Brain microvascular endothelial cell (primary cell): Measurements from ENCODE around the gene SAE1.

Experiments used
- DNase-seq: peaks from one replicate; pipeline ENCODE4 v3.0.0-alpha.2; 2020
- H3K27ac ChIP-seq: fragments of 250-450 bp; sonication (Bioruptor Pico); 2 replicates; pipeline ENCODE4 v1.5.1; 2020; ENCODE audit warnings: mild to moderate bottlenecking, moderate library complexity
- H3K27me3 ChIP-seq: fragments of 250-450 bp; sonication (Bioruptor Pico); replicated peaks from 2 replicates; pipeline ENCODE4 v1.5.1; 2020; ENCODE audit warnings: mild to moderate bottlenecking
- H3K36me3 ChIP-seq: fragments of 250-450 bp; sonication (Bioruptor Pico); replicated peaks from 2 replicates; pipeline ENCODE4 v1.5.1; 2020; ENCODE audit warnings: mild to moderate bottlenecking
- H3K4me3 ChIP-seq: 2 replicates; pipeline ENCODE4 v1.5.1; 2011; ENCODE audit warnings: low read depth, mild to moderate bottlenecking, control low read depth, low read length, moderate library complexity
- CTCF ChIP-seq: IDR thresholded peaks from 2 replicates; pipeline ENCODE4 v1.5.1; 2011; ENCODE audit warnings: low read depth, mild to moderate bottlenecking, moderate library complexity, low read length, control low read depth, inconsistent platforms; ENCODE audit errors: missing control alignments
- in situ Hi-C: cut with HindIII; loops from 2 replicates; pipeline ENCODE4 v1.10.0; 2017; ENCODE audit warnings: low sequenced_read_pairs, low pct_ligation_motif_present

The SAE1 gene

DNA sequence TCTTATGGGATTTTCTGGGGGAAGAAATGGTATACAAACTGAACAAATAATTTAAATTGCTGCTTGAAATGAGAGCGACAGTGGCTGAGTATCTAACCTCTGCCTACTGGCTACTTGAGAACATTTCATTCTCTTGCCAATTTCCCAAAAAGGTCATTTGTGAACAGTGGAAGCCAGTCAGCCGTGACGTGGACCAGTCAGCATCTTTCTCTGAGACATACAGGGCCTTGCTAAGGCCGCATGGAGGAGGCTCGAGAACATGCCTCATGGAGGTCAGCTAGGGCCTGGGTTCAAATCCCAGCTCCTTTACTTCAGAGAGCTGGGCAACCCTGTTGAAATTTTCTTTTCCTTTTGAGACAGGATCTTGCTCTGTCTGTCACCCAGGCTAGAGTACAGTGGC is 37.4 kb upstream of the SAE1 start:
- Histone ChIP-seq H3K36me3 (peaks cover 34% of the 10 kb centered on the region), H3K27me3 (no peaks in the 10 kb centered on the region), H3K4me3 (no peak overlapping the region), H3K27ac (no peak overlapping the region)
- in situ Hi-C loops: no loop called here
- no peak for DNase-seq
- TF ChIP-seq CTCF: no peak

- Histone ChIP-seq H3K27me3 (no peaks in the 10 kb centered on the region), H3K4me3 (no peak overlapping the region), H3K36me3 (peaks cover 31% of the 10 kb centered on the region), H3K27ac (no peak overlapping the region)
- TF ChIP-seq CTCF: no peak
- DNase-seq: no peak
- in situ Hi-C loops: no loop called here
These were observed 36.8 kb upstream of the SAE1 start for GRCh38 chr19:47093841-47094240.

DNA sequence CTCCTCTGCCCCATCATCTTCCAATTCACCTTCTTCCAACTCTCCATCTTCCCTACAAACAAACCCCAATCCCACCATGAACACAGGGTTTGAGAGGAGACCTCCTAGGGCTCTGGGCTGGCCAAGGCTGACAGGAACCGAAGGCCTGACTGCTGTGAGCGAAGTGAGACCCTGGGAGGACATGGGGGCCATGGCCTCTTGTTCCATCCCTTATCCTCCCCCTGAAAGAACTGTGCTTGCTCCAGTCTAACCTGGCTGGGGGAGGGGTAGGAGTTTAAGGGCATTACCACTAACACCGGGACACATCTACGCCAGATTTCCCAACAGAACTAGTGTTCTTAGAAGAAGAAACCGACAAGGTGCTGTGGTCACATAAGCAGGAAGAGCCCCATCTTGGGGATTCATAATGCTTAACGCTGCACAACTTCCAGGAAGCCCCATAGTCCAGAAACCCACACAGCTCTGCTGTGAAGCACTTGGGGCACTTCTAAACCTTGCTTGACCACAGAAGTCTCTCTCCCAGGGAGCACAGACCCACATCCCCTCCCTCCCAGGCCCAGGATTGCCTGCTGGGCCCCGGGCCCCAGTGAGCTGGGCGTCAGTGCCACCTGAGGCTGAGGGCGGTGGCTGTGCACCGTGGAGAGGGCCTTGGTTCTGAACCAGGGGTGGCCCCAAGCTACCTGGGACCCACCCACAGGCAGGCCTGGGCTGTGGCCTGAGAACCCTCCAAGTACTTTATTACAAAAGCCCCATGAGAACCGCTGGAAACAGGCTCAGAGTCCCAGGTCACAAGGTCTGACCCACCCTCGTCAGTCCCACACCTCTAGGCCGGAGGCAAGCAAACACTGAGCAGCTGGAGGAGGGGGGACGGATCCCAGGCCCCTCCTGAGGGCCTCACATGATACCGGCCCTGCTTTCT is 35.8 kb upstream of the SAE1 start:
- in situ Hi-C loops: no loop called here

GRCh38 chr19:47095476-47096099 is 35.0 kb upstream of the SAE1 start:
- no peak for DNase-seq
- in situ Hi-C loops: no loop called here
- no peak overlapping the region for H3K27ac ChIP-seq
- no peak overlapping the region for H3K4me3 ChIP-seq
- H3K36me3 ChIP-seq: peaks cover 21% of the 10 kb centered on the region
- TF ChIP-seq CTCF: no peak
- H3K27me3 ChIP-seq: no peaks in the 10 kb centered on the region

More for the DNA sequence above, 35.8 kb upstream of the SAE1 start:
- Histone ChIP-seq H3K4me3 (no peak overlapping the region), H3K36me3 (peaks cover 23% of the 10 kb centered on the region), H3K27me3 (no peaks in the 10 kb centered on the region), H3K27ac (no peak overlapping the region)
- no peak for DNase-seq
- TF ChIP-seq CTCF: no peak

GRCh38 chr19:47096100-47096704 is 34.4 kb upstream of the SAE1 start:
- TF ChIP-seq CTCF: no peak
- no peak for DNase-seq
- Histone ChIP-seq H3K4me3 (no peak overlapping the region), H3K36me3 (peaks cover 20% of the 10 kb centered on the region), H3K27ac (no peak overlapping the region), H3K27me3 (no peaks in the 10 kb centered on the region)
- in situ Hi-C loops: no loop called here
